ENCODE measurements around the gene AK3.

DNA sequence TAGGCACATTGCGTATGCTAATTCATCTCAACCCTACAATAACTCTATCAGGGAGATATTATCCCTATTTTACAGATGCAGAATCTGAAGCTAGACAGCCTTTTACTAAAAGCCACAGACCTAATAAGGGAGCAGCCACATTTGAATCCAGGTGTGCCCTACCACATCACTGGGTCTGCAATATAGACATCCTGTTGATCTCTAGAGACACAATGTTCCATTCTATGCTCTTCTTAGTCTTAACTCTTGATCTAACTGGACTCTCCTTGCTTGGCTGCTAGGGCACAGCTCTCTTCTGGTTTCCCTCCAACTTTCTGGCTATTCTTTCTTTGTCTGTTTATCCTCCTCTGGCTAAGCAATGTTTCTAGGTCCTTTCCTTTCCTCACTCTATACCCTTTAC is 73.3 kb downstream of the AK3 start:
- TF ChIP-seq, protein P1, sequence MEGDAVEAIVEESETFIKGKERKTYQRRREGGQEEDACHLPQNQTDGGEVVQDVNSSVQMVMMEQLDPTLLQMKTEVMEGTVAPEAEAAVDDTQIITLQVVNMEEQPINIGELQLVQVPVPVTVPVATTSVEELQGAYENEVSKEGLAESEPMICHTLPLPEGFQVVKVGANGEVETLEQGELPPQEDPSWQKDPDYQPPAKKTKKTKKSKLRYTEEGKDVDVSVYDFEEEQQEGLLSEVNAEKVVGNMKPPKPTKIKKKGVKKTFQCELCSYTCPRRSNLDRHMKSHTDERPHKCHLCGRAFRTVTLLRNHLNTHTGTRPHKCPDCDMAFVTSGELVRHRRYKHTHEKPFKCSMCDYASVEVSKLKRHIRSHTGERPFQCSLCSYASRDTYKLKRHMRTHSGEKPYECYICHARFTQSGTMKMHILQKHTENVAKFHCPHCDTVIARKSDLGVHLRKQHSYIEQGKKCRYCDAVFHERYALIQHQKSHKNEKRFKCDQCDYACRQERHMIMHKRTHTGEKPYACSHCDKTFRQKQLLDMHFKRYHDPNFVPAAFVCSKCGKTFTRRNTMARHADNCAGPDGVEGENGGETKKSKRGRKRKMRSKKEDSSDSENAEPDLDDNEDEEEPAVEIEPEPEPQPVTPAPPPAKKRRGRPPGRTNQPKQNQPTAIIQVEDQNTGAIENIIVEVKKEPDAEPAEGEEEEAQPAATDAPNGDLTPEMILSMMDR (conservative IDR thresholded peaks at IDR 0.05; ENCODE audit: low read depth, low read length): no peak
- TF ChIP-seq EZH2phosphoT487 (IDR thresholded peaks at IDR 0.05; ENCODE audit: borderline replicate concordance, low read length) (no peak), EZH2 (IDR thresholded peaks at IDR 0.05; ENCODE audit: low read length, unreplicated experiment) (no peak)
